IPS-18c (cell line): ENCODE data around the gene NIPBL.
"Not testable (repeated sequence)": the region's sequence is repeated elsewhere in the genome, so short reads cannot be mapped to it uniquely, and the experiment has no call there.

Experiments
- H3K4me3 ChIP-seq: 2 replicates; pipeline ENCODE4 v1.7.0; 2013; ENCODE audit warnings: low read depth, mild to moderate bottlenecking, low read length, moderate library complexity; ENCODE audit not compliant: insufficient read depth
- H3K9me3 ChIP-seq: one replicate; pipeline ENCODE4 v1.6.1; 2013; ENCODE audit warnings: mild to moderate bottlenecking, low read length, moderate library complexity; ENCODE audit not compliant: control insufficient read depth, insufficient read depth

NIPBL gene

GRCh38 chr5:36876299-36876964 is at the start of gene NIPBL:
TSS of gene NIPBL (plus strand) at chr5:36876769. CDS start at chr5:36953697, 76,928 bp downstream.
- Histone ChIP-seq H3K9me3 (no peaks in the 10 kb centered on the region), H3K4me3 (peak within 1 kb of the TSS; percentile 93)

GRCh38 chr5:36832274-36832673 is 44.3 kb upstream of the NIPBL start:
- H3K4me3 ChIP-seq, result no peak overlapping the region
- no peaks in the 10 kb centered on the region for H3K9me3 ChIP-seq

GRCh38 chr5:36836831-36837230 is 39.7 kb upstream of the NIPBL start:
- Histone ChIP-seq H3K9me3 (no peaks in the 10 kb centered on the region), H3K4me3 (no peak overlapping the region)

GRCh38 chr5:36839489-36840476 is 36.8 kb upstream of the NIPBL start:
- Histone ChIP-seq H3K9me3 (no peaks in the 10 kb centered on the region), H3K4me3 (no peak overlapping the region)

- H3K9me3 ChIP-seq, result no peaks in the 10 kb centered on the region
- H3K4me3 ChIP-seq, result no peak overlapping the region
These were observed 34.9 kb upstream of the NIPBL start for GRCh38 chr5:36841677-36842076.

GRCh38 chr5:36842087-36842486 is 34.5 kb upstream of the NIPBL start:
- Histone ChIP-seq H3K9me3 (no peaks in the 10 kb centered on the region), H3K4me3 (no peak overlapping the region)

GRCh38 chr5:36844305-36844704 is 32.3 kb upstream of the NIPBL start:
- H3K4me3 ChIP-seq, result no peak overlapping the region

GRCh38 chr5:36848545-36848944 is 28.0 kb upstream of the NIPBL start:
- not testable (repeated sequence) for H3K9me3 ChIP-seq, H3K4me3 ChIP-seq

More at GRCh38 chr5:36844305-36844704, 32.3 kb upstream of the NIPBL start:
- no peaks in the 10 kb centered on the region for H3K9me3 ChIP-seq

GRCh38 chr5:36852903-36853302 is 23.7 kb upstream of the NIPBL start:
- not testable (repeated sequence) for H3K9me3 ChIP-seq

GRCh38 chr5:36854402-36855140 is 22.0 kb upstream of the NIPBL start:
- Histone ChIP-seq H3K9me3 (no peaks in the 10 kb centered on the region), H3K4me3 (no peak overlapping the region)

More at GRCh38 chr5:36852903-36853302, 23.7 kb upstream of the NIPBL start:
- H3K4me3 ChIP-seq, result not testable (repeated sequence)

GRCh38 chr5:36855141-36855495 is 21.5 kb upstream of the NIPBL start:
- H3K4me3 ChIP-seq, result no peak overlapping the region
- H3K9me3 ChIP-seq, result no peaks in the 10 kb centered on the region

- no peak overlapping the region for H3K4me3 ChIP-seq
- no peaks in the 10 kb centered on the region for H3K9me3 ChIP-seq
These were observed 14.7 kb upstream of the NIPBL start for GRCh38 chr5:36861871-36862270.

- H3K4me3 ChIP-seq, result no peak overlapping the region
- H3K9me3 ChIP-seq, result no peaks in the 10 kb centered on the region
These were observed 6.0 kb upstream of the NIPBL start for GRCh38 chr5:36870399-36871040.

- Histone ChIP-seq H3K9me3 (no peaks in the 10 kb centered on the region), H3K4me3 (peak overlapping the region; percentile 93)
These were observed 2.1 kb upstream of the NIPBL start for GRCh38 chr5:36874465-36874864.

- H3K9me3 ChIP-seq, result no peaks in the 10 kb centered on the region
- H3K4me3 ChIP-seq, result peak overlapping the region; percentile 93
These were observed 1.3 kb upstream of the NIPBL start for GRCh38 chr5:36875051-36875789.

- Histone ChIP-seq H3K9me3 (no peaks in the 10 kb centered on the region), H3K4me3 (peak overlapping the region; percentile 93)
These were observed 725 bp upstream of the NIPBL start for GRCh38 chr5:36875790-36876298.
